Osteocyte (in vitro differentiated cells): ENCODE data around the gene KLHL34. TPM values are rescaled to one million over a fixed set of nuclear protein-coding genes. Genes with fewer than 3 reads are reported as not detected.

Source experiments
- DNase-seq: peaks from one replicate; pipeline ENCODE4 v3.0.0; 2021; ENCODE audit warnings: mixed read lengths; ENCODE audit not compliant: unreplicated experiment; ENCODE audit errors: extremely low spot score
- H3K27ac Mint-ChIP-seq: one replicate; pipeline ENCODE4 v1.8.0; 2021; ENCODE audit warnings: mild to moderate bottlenecking, mixed read lengths; ENCODE audit not compliant: unreplicated experiment
- H3K27me3 Mint-ChIP-seq: one replicate; pipeline ENCODE4 v1.8.0; 2021; ENCODE audit warnings: mixed read lengths; ENCODE audit not compliant: unreplicated experiment
- H3K36me3 Mint-ChIP-seq: one replicate; pipeline ENCODE4 v1.8.0; 2021; ENCODE audit warnings: mixed read lengths; ENCODE audit not compliant: unreplicated experiment
- H3K4me1 Mint-ChIP-seq: one replicate; pipeline ENCODE4 v1.8.0; 2021; ENCODE audit warnings: mixed read lengths; ENCODE audit not compliant: unreplicated experiment
- H3K4me3 Mint-ChIP-seq: one replicate; pipeline ENCODE4 v1.8.0; 2021; ENCODE audit warnings: mild to moderate bottlenecking, moderate library complexity, mixed read lengths; ENCODE audit not compliant: unreplicated experiment
- H3K9me3 Mint-ChIP-seq: one replicate; pipeline ENCODE4 v1.8.0; 2021; ENCODE audit warnings: mixed read lengths; ENCODE audit not compliant: unreplicated experiment
- CTCF ChIP-seq: fragments of 200-600 bp; sonication (generic); IDR thresholded peaks from 2 replicates; pipeline ENCODE4 v1.5.0; 2021; ENCODE audit warnings: antibody characterized with exemption, mild to moderate bottlenecking, moderate library complexity
- total RNA-seq: library from RNA; stranded (reverse); gene quantifications from 2 replicates; pipeline ENCODE4 v1.2.1, GENCODE V29; 2021

Gene KLHL34
- total RNA-seq, 1 donor from 2014 or later, result not detected

- no peak overlapping the region for H3K27ac Mint-ChIP-seq
- no peak overlapping the region for H3K4me3 Mint-ChIP-seq
- H3K36me3 Mint-ChIP-seq, result peaks cover 3% of the 10 kb centered on the region
These were observed 4.6 kb upstream of the KLHL34 start for GRCh38 chrX:21662761-21663160.

GRCh38 chrX:21661316-21661715, 3.2 kb upstream of the KLHL34 start:
- peaks cover 3% of the 10 kb centered on the region for H3K36me3 Mint-ChIP-seq

More at GRCh38 chrX:21662761-21663160, 4.6 kb upstream of the KLHL34 start:
- no peaks in the 10 kb centered on the region for H3K27me3 Mint-ChIP-seq
- no peak for DNase-seq
- H3K4me1 Mint-ChIP-seq, result no peaks in the 10 kb centered on the region
- H3K9me3 Mint-ChIP-seq, result no peaks in the 10 kb centered on the region
- TF ChIP-seq CTCF, result no peak

GRCh38 chrX:21660156-21660555, 2.0 kb upstream of the KLHL34 start:
- H3K4me3 Mint-ChIP-seq, result no peak overlapping the region
- H3K4me1 Mint-ChIP-seq, result peaks cover 2% of the 10 kb centered on the region
- TF ChIP-seq CTCF, result no peak
- DNase-seq, result no peak
- peaks cover 3% of the 10 kb centered on the region for H3K36me3 Mint-ChIP-seq
- no peak overlapping the region for H3K27ac Mint-ChIP-seq
- no peaks in the 10 kb centered on the region for H3K9me3 Mint-ChIP-seq
- H3K27me3 Mint-ChIP-seq, result no peaks in the 10 kb centered on the region

More at GRCh38 chrX:21661316-21661715, 3.2 kb upstream of the KLHL34 start:
- no peaks in the 10 kb centered on the region for H3K4me1 Mint-ChIP-seq
- no peak for DNase-seq
- H3K9me3 Mint-ChIP-seq, result no peaks in the 10 kb centered on the region
- no peak for TF ChIP-seq CTCF
- no peak overlapping the region for H3K4me3 Mint-ChIP-seq
- H3K27ac Mint-ChIP-seq, result no peak overlapping the region
- H3K27me3 Mint-ChIP-seq, result no peaks in the 10 kb centered on the region

- Mint-ChIP-seq H3K27me3 (no peaks in the 10 kb centered on the region), H3K9me3 (no peaks in the 10 kb centered on the region), H3K36me3 (peaks cover 3% of the 10 kb centered on the region), H3K4me3 (no peak overlapping the region), H3K27ac (no peak overlapping the region), H3K4me1 (peaks cover 2% of the 10 kb centered on the region)
- no peak for DNase-seq
- TF ChIP-seq CTCF, result no peak
These were observed 1.2 kb upstream of the KLHL34 start for GRCh38 chrX:21659320-21659719.

GRCh38 chrX:21658746-21659145, 616 bp upstream of the KLHL34 start:
- no peaks in the 10 kb centered on the region for H3K27me3 Mint-ChIP-seq
- TF ChIP-seq CTCF, result no peak
- no peak overlapping the region for H3K4me3 Mint-ChIP-seq
- no peak for DNase-seq
- peaks cover 3% of the 10 kb centered on the region for H3K36me3 Mint-ChIP-seq
- no peaks in the 10 kb centered on the region for H3K9me3 Mint-ChIP-seq
- H3K27ac Mint-ChIP-seq, result no peak overlapping the region
- H3K4me1 Mint-ChIP-seq, result peaks cover 2% of the 10 kb centered on the region
